Activated CD8-positive, alpha-beta memory T cell treated with anti-CD3 and anti-CD28 coated beads, Interleukin-2, amount 50 U/mL, for 24 hours (primary cell): Measurements from ENCODE around the gene LAPTM4A.
"Not testable (repeated sequence)": the region's sequence is repeated elsewhere in the genome, so short reads cannot be mapped to it uniquely, and the experiment has no call there.

ENCODE experiments used
- DNase-seq: peaks from one replicate; pipeline ENCODE4 v3.0.0-alpha.2; 2020; ENCODE audit errors: extremely low read depth

LAPTM4A gene

DNA sequence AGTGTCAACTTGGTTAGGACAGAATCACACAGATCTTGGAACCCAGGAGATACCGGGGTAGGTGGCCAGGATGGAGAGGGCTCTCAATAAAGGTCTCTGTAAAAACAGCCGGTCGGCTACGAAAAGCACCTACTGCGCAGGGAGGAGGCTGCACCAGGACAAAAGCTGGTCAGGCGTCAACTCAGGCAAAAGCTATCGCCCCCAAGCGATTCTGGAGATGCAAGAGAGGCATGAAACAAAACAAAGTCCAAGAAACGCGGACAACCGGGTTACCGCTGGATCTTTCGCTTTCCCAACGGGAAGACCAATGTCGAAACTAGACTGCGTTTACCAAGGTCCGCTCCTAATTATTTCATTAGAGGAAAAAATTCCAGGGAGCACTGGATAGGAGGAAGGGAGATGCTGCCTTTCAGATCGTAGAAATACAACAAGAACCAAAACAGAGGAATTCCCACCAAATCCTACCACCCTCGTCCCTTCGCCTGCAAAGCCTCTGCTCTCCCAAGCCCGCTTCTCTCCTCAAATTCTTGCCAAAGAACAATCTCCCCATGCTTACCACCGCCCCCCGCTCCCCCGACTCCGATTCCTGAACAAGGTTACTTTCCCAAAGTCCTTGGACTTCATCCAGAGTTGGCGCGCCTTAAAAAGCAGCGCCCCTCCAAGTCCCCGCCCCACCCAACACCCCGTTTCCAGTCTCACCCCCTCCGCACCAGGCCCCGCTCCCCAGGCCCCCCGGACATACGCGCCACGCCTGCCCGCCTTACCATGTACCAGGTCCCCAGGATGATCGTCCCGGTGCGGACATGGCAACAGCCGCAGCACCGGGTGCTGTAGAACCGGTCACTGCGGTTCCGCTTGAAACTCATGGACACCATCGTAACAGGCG lies 539 bp downstream of the LAPTM4A start:
- no peak for DNase-seq

DNA sequence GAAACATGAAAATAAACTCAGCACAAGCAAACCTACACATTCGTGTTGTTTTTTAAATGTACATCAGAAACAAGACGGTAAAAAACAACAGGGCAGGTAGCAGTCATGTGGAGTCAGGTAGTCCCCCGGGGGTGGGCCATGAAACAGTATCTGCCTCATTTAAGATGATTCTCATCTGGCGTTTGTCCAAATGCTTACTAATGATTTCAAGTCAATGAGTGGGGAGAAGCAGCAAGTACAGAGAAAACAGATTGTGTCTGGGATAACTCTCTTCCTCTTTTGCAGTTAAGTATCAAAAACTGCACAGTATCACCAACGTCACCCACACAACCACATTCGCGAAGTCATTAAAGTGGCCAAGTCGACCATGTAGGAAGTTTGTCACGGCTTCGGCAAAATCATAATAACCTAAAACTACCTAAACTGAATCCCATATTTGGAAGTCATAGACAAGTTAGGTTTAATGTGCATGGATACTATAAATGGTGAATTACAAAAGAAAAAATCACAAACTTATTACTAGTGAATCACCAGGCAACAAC lies 1.3 kb downstream of the LAPTM4A start:
- no peak for DNase-seq

DNA sequence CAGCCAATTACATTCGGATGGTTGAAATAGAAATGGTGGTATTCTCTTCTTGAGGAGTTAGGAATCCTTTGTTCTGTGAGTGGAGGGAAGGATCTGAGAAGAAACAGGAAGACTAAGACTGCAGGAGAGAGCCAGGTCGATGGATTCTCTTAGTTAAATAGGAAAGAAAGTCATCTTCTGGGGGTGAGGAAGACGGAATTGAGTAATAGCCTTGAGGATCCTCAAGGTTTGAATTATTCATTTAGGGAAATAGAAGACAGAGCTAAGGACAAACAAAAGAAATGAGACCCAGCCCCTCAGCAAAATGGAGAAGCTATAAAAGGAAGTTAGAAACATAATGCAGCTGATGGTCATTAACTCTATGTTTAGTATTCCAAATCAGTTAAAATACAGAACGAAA lies 1.8 kb downstream of the LAPTM4A start:
- DNase-seq: no peak

DNA sequence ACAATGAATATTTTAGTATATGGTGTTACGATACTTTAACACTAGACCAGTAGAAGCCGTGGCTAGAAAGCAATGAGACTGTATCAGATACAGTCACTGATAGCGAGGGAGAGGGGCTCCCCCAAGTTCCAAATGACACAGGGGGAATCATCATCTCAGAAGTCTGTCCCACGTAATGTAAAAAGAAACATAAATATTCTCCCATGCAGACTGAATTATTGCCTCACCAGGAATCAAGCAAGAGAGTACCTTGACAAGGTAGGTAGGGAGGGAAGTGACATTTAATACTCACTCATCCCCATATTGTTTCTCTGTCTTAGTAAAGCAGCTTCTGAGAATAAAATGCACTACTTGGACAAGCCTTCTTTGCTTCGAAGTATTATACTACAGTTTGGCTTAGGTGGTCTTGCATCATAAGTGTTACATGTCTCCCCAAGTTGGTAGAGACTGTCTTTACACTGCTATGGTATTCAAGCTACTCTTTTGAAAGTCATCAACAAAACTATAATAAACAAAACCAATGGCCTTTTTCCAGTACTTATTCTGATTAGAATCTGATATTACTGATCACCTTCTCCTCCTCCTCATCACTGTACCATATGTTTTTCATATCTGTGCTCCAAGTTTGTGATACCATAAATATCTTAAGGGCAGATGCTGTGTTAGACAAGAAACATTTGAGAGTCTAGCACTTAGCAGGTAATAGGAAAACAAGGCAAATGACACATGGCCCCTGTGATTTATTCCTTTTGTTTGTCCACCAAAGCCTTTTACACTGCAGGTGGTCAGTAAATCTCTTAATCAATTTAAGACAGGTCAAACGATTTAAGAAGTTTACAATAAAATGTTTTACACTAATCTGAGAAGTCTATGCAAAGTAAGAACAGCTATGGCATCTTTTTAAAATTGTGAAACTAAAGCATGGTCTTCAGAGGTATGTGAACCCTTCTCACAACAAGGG lies 2.7 kb downstream of the LAPTM4A start:
- DNase-seq: no peak

DNA sequence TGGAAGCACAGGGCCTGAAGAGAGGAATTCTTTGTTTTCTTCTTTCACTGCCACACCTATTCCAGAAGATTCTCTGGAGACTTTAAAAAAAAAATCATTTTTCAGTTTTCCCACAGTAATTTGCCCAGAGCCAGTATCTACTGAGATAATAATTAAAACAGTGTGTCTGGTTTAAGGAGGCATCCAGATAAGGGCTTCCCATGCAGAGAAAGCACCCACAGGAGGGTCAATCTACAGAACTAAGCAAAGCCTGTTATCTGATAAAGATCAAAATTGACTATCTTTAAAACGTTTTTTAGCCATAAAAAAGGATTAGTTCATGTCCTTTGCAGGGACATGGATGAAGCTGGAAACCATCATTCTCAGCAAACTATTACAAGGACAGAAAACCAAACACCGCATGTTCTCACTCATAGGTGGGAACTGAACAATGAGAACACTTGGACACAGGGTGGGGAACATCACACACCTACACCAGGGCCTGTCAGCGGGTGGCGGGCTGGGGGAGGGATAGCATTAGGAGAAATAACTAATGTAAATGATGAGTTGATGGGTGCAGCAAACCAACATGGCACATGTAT lies 5.6 kb downstream of the LAPTM4A start:
- DNase-seq: not testable (repeated sequence)

DNA sequence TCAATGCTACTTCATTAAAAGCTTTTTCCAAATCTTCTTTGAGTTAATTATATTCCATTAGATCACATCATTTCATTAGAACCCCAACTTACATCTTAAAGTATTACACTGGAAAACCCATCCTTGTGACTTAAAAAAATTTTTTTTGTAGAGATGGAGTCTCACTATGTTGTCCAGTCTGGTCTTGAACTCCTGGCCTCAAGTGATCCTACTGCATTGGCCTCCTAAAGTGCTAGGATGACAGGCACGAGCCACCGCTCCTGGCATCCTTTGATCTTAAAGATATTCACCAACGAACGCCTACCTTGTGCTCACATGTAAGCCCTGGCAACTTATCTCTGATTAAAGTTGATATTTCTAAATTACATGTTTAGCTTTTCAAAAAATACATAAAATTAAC lies 6.7 kb downstream of the LAPTM4A start:
- no peak for DNase-seq

DNA sequence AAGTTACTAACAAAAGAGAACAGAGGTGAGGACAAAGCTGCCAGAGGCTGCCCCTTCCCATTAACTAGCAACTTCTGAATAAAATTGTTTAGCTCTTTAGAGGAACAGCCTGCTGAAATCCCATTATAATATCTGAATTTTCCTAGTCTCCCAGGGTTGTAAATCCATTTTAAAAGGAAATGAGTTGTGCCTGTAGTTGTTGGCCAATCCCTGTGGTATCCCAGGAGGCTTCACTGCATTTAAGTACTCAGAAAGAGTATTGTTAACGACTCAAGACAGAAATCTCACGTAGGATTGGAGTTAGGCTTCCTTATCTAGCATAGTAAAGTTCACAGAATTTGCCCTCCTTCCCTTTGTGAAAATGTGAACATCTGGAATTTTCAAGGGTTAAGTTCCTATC lies 8.9 kb downstream of the LAPTM4A start:
- no peak for DNase-seq

DNA sequence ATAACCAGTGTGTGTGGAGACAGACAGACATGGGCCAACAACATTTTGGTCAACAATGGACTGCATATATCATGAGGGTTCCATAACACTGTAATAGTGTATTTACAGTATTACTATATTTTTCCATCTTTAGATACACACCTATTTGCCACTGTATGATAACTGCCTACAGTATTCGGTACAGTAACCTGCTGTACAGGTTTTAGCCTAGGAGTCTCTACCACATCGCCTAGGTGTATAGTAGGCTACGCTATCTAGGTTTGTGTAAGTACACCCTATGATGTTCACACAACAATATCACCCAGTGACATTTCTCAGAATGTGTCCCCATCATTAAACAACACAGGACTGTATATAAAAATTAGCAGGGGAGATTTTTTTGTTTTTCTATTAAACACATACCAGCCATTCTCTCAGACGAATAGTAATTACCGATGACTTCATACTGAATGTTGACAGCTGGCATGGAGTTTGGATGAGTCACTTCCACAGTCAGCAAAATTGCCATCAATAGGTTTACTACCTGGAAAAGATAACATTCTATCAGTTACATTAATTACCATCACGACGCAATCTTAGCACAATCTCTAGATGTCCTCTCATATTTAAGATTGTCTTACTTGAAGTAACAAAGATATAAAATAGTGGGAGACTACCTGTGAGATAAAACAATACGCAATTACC lies 10.8 kb downstream of the LAPTM4A start:
- DNase-seq: no peak

DNA sequence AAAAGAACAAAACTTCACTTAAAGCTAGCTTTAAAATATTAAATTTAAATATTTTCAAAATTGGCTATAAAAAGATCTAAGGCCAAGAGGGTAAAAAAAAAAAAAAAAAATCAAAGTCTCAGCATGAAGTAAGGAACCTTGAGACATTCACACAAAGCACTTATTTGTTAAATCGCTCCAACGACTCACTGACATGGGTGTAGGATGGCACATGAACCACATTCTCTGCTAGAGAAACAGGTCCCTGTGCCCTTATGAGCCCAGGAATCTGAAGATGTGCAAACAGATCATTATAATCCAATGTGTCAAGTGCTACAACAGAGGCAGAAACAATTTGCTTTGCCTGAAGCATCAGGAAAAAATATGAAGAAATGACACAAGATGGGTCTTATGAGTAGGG lies 13.8 kb downstream of the LAPTM4A start:
- no peak for DNase-seq

DNA sequence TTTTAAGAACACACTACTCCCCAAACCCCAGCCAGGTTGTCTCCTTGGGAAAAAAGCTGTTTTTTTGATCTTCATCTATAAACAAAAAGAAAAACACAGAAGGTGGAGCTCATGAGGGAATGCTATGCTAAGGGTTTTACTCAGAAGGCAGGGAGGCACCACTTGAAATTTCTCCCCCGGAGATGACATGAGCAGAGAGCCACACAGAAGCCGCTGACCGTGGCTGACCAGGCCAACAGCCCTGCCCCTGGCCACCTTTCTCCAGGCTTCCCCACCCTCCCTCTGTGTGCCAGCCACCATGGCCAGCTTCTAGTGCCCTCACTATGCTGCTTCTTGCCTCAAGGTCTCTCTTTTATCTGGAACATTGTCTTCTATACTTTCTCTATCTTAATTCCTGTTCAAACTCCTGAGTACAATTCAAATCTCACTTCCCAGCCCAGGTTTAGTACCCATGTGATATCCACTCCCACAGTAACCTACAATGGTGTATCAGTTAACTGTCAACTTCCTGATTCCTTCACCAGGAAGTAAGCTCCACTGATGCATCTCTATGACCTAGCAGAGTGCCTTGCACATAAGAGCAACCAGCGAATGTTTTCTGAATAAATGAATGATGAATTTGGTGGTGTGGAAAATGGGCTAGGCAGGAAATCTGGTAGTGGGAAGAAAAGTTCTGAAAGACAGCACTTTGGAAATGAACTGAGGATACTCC lies 15.3 kb downstream of the LAPTM4A start:
- DNase-seq: no peak

DNA sequence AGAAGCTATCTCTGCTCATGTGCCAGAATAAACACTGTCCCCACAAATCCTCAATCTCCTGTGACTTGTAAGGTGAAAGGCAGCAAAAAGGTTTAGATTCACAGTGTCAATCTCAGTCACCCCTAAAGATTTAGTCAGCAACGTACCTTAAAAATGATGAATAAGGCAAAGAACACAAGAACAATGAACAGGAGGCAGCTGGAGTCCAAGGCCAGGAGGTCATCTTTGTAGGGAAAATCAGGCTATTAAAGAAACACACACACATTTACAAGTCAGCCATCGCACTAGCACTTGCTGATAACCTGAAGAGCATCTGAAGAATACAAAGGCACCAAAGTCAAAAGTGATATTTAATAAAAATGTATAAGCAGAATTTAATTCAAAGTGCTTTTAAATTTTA lies 16.6 kb downstream of the LAPTM4A start:
- no peak for DNase-seq

DNA sequence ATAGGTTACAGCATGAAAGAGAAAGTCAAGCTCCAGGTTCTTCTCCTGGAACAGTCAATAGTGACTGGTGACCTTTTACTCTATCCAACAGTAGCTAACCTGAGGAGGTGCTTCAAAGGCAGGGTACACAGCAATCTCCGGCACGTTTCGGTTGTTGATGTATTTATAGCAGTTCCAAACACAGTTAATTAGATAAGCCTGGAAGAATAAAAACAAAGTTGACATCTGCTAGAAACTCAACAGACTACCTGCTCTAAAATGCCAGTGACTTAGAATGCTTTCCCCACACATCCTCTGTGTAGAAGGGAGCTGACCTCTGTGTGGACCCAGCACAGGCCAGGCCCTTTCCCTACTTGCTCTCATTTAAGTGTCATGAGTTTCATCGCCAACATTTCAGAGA lies 17.2 kb downstream of the LAPTM4A start:
- no peak for DNase-seq

DNA sequence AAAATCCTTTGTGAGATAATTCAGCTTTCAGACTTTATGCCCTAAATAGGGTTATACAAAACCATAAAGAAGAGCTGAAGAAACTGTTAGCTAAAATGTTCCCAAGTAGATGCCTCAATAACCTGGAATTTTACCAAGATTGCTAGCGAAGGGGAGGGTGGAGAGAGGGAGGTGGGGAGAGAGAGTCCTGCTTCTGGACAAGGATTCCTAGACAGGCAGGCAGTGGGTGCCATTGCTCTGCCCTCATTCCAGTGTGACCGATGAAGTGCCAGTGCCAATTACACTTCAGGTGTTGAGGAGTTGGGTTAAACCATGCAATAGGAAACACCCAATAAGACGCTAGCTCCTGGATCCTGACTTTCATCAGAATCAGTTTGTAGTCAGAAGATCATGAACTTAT lies 18.1 kb downstream of the LAPTM4A start:
- no peak for DNase-seq

DNA sequence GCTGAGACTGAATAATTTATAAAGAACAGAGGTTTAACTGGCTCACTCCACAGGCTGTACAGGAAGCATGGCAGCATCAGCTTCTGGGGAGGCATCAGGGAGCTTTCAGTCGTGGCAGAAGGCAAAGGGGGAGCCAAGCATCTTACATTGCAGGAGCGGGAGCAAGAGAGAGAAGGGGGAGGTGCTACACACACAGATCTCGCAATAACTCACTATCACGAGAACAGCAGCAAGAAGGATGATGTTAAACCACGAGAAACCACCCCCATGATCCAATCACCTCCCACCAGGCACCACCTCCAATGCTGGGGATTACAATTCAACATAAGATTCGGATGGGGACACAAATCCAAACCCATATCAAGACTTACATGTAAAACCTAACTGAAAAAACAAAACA lies 21.2 kb downstream of the LAPTM4A start:
- no peak for DNase-seq

DNA sequence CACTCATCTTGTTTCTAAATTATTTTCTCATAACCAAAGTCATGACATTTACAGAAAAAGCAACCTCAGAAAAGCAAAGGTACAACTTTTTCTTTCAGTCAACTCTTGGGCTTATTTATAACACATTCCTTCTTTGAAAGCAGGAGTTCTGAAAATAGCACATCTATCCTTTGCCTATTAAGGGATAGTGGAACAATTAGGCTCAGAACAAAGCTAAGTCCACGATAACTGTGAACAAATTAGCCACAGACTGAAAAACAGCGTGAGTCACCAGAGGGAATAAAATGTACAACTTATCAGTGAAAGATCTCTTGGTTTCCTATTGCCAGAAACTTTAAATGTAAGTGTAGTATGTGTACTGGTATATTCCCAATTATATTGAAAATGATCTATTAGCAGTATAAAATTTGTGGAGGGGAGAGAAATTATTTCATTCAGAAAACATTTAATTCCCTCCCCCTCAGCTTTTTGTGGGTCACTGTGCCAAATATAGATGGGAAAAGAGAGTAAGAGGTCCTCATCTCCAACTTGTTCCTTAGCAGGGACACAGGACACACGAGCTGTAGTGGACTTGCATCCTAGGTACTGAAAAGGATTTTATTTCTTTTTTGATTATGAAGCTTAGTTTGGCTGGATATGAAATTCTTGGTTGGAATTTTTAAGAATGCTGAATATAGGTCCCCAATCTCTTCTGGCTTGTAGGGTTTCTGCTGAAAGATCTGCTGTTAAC lies 23.6 kb downstream of the LAPTM4A start:
- no peak for DNase-seq

DNA sequence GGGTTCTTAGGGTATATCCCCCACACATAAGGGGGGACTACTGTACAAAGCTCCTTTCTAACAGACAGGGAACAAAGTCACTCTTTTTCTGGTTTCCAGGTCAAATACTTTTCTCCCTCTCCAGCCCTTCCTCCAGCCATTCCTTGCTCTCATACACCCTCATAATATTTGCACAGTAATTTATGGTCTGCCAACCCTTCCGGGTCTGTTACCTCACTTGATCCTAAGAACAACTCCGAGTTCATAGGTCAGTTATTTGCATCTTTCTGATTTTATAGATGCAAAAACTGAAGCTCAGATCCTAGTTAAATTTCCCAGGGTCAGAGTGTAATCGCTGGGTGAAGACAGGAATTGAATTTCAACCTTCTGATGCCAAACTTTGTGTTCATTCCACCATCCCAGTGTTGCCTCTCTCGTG lies 24.2 kb downstream of the LAPTM4A start:
- DNase-seq: no peak

DNA sequence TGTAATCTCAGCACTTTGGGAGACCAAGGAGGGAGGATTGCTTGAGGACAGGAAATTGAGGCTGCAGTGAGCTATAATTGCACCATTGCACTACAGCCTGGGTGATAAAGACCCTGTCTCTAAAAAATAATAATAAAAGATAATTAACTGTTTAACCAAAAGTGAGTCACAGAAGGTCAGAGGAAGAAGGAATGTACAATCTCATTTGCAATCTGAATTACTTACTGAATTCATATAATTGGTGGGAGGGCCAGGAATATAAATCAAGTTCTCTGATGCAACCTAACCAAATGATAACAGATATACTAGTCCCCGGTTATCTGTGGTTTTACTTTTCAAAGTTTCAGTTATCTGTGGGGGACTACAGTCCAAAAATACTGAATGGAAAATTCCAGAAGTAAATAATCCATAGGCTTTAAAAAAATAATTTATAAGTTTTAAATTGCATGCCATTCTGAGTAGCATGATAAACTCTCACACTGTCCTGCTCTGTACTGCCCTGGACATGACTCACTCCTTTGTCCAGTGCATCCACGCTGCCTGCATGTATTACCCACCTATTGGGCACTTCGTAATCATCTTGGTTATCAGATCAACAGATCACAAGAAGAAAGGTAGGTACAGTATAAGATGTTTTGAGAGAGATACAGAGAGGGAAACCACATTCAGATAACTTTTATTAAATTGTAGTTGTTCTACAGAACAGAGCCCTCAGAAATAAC lies 26.2 kb downstream of the LAPTM4A start:
- DNase-seq: no peak

DNA sequence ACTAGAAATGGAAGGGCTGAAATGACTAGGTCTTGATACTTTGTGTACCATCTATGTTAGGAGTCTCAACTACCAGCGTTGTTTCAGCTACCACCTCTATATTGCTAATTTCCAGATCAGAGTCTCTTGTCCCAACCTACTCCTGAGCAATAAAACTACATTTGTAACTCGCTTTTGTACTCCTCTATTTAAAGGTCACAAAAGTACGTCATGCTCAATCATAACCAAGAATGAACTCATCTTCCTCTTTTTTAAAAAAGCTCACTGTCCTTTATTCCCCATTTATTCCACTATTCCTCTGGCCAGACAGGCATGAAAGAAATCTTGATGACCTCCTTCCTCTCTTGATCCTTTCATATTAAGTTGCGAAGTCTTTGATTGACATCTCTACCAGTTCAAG lies 27.7 kb downstream of the LAPTM4A start:
- DNase-seq: no peak

DNA sequence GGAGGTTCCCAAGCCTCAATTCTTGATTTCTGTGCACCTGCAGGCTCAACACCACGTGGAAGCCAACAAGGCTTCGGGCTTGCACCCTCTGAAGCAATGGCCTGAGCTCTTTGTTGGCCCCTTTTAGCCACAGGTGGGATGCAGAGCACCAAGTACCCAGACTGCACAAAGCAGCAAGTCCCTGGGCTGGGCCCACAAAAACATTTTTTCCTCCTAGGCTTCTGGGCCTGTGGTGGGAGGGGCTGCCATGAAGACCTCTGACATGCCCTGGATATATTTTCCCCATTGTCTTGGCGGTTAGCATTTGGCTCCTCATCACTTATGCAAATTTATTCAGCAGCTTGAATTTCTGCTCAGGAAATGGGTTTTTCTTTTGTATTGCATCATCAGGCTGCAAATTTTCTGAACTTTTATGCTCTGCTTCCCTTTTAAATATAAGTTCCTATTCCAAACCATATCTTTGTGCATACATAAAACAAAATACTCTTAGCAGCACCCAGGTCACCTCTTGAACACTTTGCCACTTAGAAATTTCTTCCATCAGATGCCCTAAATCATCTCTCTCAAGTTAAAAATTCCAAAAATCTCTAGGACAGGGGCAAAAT lies 29.9 kb downstream of the LAPTM4A start:
- no peak for DNase-seq
